Suppressor macrophage treated with lipopolysaccharide for 1 hour (primary cell): ENCODE data around the gene VTI1A.

Experiments
- DNase-seq, 3 donors: peaks; one replicate each; pipeline ENCODE4 v3.0.0-alpha.2; 2020 to 2022

VTI1A gene

DNA sequence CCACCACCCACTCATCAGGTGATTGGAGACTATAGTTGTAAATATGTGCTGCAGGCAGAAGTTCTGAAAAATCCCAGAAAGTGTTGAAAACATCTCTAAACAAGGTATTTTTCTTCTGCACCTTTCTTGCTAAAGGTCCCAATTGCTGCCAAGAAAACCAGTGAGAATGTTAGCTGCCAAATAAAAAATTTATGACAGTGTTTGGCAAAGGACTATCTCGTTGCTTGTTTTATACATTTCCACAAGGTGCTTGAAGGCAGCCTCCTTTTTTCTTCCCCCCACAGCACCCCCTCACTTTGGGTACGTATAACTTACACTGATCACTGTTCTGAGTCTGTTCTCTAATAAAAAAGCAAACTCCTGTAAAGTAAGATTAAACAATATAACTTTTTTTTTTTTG is 344.4 kb downstream of the VTI1A start:
- no peak for DNase-seq

DNA sequence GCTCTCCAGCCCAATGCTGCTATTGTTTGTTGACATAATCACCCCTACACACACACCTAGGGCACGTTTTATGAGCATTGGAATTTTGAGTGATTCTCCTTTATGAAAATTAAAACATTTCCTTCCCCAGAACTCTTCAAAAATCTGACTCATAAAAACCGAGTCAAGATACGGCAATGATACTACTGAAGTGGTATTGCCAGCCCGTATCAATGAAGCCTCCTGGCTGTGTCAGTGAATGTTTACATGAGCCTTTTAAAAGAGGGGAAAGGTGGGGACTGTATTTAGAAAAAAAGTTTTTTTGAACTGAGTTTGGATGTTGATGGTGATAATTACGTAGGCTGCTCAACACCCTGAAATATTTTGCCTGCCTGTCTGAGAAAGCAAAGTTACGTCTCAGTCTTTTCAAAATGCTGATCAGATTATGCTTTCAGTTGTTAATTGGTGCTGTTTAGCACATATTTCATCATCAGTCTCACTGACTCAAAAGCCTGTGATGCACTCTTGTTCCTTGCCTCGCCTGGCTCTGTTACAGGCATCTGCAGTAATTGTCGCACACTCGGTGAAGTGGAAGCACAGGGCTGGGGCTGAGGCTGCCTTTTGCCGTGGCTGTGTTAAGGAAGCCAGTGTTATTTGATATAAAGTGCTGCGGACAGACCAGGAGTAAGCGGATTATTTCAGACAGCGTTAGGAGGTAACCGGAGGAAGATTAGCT is 345.6 kb downstream of the VTI1A start:
- DNase-seq, result no peak

GRCh38 chr10:112793202-112793921 is 346.3 kb downstream of the VTI1A start:
- DNase-seq, result no peak

- no peak for DNase-seq
Measured at GRCh38 chr10:112794201-112794600, 347.2 kb downstream of the VTI1A start.

GRCh38 chr10:112795067-112795466 is 348.1 kb downstream of the VTI1A start:
- no peak for DNase-seq

- DNase-seq, result no peak
Measured at GRCh38 chr10:112797197-112797596, 350.2 kb downstream of the VTI1A start.

DNA sequence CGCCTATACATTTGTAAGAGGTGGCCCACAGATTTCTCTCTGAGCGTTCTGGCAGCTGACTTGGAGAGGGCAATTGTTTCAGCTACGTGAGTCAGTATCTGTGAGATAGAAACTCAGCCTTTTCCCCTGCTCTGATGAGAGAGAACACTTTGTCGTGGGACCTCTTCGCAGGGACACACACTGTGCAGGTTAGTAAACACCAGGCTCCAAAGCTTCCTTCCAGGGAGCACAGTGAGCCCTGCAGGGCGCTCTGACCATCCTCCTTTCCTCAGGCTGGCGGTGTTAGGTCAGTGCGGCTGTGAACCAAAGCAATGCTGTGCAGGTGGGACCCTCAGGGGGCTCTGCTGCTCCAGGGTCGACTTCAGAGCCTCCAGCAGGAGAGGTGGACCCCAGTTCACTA is 350.8 kb downstream of the VTI1A start:
- DNase-seq, result no peak

- DNase-seq, result no peak
Measured at GRCh38 chr10:112799038-112799437, 352.0 kb downstream of the VTI1A start.

GRCh38 chr10:112799726-112800510 is 352.9 kb downstream of the VTI1A start:
- DNase-seq, result no peak

DNA sequence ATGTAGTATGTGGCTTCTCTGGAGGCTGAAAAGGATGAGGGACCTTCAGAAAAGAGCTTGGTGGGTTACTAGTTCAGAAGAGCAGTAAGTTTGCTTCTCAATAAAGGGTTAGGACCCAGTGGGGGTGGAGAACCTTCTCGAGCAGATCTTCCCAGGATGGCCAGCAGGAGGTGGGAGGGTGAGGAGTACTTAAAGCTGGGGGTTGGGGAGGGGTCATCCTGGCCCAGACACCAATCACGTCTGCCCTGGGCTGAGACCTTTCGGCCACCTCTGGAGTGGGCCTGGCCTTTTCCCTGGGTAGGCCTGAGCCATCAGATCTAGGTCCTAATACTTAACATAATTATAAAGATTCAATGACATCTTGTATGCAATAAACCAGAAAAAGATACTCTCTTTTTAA is 354.0 kb downstream of the VTI1A start:
- DNase-seq, result no peak

- DNase-seq, result no peak
Measured at GRCh38 chr10:112801748-112802147, 354.7 kb downstream of the VTI1A start.

- no peak for DNase-seq
Measured at GRCh38 chr10:112802411-112803022, 355.5 kb downstream of the VTI1A start.

DNA sequence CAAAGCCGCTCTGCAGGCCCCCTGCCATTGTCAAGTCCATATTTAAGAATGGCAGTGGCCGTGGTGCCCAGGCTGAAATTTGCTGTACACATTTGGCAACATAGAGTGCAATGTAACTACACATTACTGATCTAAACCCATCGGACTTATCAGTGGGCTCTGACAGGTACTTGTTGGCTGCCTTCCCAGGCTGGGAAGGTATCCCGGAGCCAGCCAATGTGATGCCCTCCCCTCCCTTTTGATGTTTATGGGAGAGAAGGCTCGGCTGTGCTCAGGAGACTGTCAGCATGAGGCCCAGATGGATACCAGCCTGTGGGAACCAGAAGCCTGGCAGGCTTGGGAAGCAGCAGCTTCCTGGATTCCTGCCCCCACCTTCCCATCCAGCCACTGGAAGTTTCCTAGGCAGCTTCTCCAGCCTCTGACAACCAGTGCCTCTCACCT is 357.0 kb downstream of the VTI1A start:
- DNase-seq, result no peak

- no peak for DNase-seq
Measured at GRCh38 chr10:112805254-112805590, 358.2 kb downstream of the VTI1A start.

- no peak for DNase-seq
Measured at GRCh38 chr10:112805701-112806100, 358.7 kb downstream of the VTI1A start.

DNA sequence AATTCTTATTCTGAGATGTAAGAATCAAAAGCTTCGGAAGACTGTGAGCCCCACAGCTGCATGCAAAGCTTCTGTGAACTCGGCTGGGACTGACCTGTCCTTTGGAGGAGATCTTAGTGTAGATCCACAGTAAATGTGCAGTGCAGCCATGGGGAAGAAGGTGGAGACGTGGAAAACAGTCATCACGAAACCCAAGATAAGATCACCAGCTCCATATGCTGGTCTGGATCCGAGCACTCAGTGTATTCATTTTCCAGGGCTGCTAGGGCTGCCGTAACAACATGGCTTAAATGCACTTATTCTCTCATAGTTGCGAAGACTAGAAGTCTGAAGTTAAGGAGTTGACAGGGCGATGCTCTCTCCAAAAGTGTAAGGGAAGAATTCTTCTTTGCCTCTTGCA is 360.0 kb downstream of the VTI1A start:
- DNase-seq, result no peak

DNA sequence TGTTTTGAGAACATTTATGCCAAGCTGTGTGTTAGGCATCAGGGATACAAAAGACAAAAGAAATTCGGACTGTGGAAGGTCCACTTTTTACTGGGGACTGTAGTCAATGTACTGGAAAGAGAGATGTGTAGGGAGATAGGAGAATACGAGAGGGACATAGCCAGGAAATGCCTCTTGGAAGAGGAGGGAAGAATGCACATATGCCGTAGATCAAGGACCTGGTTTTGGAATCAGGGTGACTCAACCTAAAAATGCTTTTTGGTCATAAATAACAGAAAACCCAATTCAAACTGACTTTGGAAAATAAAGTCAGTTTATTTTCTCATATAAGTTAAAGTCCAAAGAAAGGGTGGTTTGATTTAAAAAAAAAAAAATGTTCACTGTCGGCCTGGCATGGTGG is 362.7 kb downstream of the VTI1A start:
- DNase-seq, result no peak

DNA sequence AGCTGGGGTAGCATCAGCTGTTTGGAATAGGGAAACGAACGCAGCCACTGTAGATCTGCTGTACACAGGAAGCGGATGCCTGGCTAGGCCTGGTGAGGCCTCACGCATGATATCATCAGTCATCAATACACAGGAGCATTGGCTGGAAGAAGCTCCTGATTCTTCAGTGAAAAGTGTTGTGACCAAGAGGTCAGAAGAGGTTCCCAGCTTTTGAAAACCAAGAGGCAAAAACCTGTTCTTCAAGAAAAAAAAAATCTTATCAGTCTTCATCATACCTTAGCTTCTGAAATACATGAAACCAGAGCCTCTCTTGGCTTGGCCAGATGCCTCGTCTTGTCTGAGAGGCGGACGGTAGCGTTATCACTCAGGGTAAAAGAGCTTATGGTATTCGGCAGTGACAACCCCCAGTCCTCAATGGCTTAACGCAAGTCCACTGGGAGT is 363.7 kb downstream of the VTI1A start:
- DNase-seq, result no peak

DNA sequence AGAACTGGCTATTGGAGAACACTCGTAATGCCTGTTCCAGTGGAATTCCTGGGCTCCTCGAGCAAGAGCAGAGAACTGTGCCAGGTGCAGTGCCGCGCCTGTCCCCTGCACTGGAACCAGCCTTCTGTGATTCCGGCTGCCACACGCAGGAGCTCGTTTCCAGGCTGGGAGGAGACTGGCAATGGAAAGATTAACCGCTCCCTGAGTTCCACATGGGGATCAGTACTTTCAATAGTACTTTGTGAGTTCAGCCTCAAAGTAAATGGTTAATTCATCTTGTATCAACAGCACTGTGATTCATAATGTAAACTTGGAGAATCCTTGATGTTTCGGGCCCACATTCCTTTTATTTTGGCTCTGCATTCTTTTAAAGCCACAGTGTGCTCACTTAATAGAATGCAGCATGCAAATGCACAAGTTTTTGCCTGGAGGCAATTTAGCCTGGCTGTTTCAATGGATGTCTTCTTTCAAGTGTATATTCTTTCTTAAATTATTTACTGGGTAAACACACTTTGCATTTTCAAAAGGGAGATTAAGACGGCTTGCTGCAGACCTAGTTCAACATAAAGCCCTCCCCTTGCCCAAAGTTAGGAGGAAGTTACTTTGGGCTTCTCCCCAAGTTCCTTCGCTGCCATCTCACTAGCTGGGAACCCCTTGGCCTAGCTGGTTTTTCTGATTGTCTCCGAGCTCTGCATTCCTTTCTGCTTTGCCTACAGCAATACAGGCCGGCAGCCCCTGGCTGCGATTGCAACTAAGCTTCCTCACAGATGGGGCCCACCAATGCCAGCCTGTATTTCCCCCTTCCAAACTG is 364.9 kb downstream of the VTI1A start:
- DNase-seq, result no peak

GRCh38 chr10:112812586-112812985 is 365.6 kb downstream of the VTI1A start:
- DNase-seq, result peak in 2 of 3 donors; percentile 31 to 33

DNA sequence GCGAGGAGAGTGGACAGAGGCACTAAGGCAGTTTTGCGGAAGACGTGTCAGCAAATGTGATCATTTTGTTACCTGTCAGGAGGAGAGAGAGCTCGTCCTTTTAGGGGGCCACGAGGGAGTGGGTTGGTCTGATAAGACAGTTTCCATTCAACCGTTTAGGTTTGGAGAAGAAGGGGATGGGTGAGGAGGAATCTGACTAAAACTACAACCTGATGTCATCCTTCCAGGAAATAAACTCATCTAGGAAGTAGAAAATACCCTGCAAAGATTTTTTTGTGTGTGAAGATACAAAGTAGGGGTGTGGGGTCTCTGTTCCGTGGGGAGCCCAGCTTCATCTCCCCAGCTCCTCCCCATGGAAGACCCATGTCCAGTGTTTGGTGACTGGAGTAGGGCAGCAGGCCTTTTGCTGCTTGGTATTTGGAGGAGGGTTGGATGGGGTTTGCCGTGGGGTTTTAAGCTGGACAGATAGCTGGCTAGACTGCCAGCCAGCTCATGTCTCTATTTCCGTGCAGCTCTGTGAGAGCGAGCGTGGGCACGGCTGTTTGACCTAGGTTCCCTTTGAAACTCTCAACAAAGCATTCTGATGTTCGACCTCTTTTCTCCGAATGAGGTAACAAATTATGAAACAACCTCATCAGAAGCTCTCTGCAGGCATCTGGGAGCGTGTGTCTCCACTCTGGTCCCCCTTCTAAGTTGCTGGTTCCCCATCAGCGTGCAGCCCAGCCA is 367.0 kb downstream of the VTI1A start:
- peak; percentile 51 to 58 (median 53) for DNase-seq
